HepG2 (cell line): ENCODE results near the gene THADA. TPM values are rescaled to one million over a fixed set of nuclear protein-coding genes. Genes with fewer than 3 reads are reported as not detected.

ENCODE experiments used
- ETV5 ChIP-seq: IDR thresholded peaks from 2 replicates; pipeline ENCODE4 v1.6.1; 2018; ENCODE audit warnings: missing biosample characterization, missing genetic modification reagents, inconsistent platforms, borderline replicate concordance
- HMGXB3 ChIP-seq: sonication (generic); formaldehyde crosslinking; IDR thresholded peaks from 2 replicates; pipeline ENCODE4 v1.4.0; 2020; ENCODE audit warnings: missing genetic modification reagents, borderline replicate concordance
- MAX ChIP-seq: IDR thresholded peaks from 2 replicates; pipeline ENCODE4 v1.6.1; 2012; ENCODE audit warnings: inconsistent platforms
- MEF2D ChIP-seq: sonication (generic); formaldehyde crosslinking; IDR thresholded peaks from 2 replicates; pipeline ENCODE4 v1.5.1; 2020; ENCODE audit warnings: mild to moderate bottlenecking, missing genetic modification reagents
- MIER2 ChIP-seq: IDR thresholded peaks from 2 replicates; pipeline ENCODE4 v1.6.1; 2016; ENCODE audit warnings: missing biosample characterization, missing genetic modification reagents
- ZBTB26 ChIP-seq: IDR thresholded peaks from 2 replicates; pipeline ENCODE4 v1.6.1; 2016; ENCODE audit warnings: missing compliant biosample characterization, missing genetic modification reagents, borderline replicate concordance
- polyA plus RNA-seq, 8 experiments: library from polyadenylated mRNA; depleted of rRNA in 3 of 8; stranded (reverse) in 7 of 8; unstranded in 1 of 8; fragments of >200 nt; fragmentation: Illumina TruSeq in 4 of 8; extraction: Trizol in 4 of 8; gene quantifications; 2 replicates each; pipeline versions ENCODE4 v1.2.1 to v1.2.3, GENCODE V29; 2011 to 2016; ENCODE audit warnings: low read depth in 4 of 8, missing spikeins in 1 of 8, mixed read lengths in 1 of 8; ENCODE audit not compliant: insufficient read depth in 1 of 8
- total RNA-seq, 5 experiments: library from RNA; depleted of rRNA; stranded (reverse); fragments of >200 nt; fragmentation: Illumina TruSeq; extraction: Trizol; gene quantifications; 2 replicates each; pipeline ENCODE4 v1.2.3, GENCODE V29; 2016; ENCODE audit warnings: low read depth in 1 of 5

Gene THADA
- total and polyA plus RNA-seq, 2 of the 13 experiments (the other 11 are each of a cell fraction or from before 2014, with no cell fraction given) = 12.7 to 21.7 TPM

GRCh38 chr2:43389581-43390466 lies 206.0 kb downstream of the THADA start (continued):
- no peak for TF ChIP-seq ZBTB26 (CRISPR knock-in tag)
- TF ChIP-seq MAX = peak; percentile 63; the same call in 1 of the 2 replicates
- peak; percentile 72 for TF ChIP-seq MIER2 (CRISPR knock-in tag)
- TF ChIP-seq HMGXB3 = peak; percentile 71; the same call in 1 of the 2 replicates
- peak; percentile 74; the same call in 1 of the 2 replicates for TF ChIP-seq ETV5 (CRISPR knock-in tag)
- peak; percentile 89; the same call in 1 of the 2 replicates for TF ChIP-seq MEF2D (CRISPR knock-in tag)
